ENCODE data around the gene UGT1A7.
A peak's percentile ranks its signal among the peaks of the same experiment; 100 is the strongest.
"Not testable (repeated sequence)": the region's sequence is repeated elsewhere in the genome, so short reads cannot be mapped to it uniquely, and the experiment has no call there.

Gene UGT1A7

GRCh38 chr2:233680361-233681045, 1.2 kb upstream of the UGT1A7 start:
- no peak for DNase-seq (ENCODE audit: low spot score)

GRCh38 chr2:233684640-233685039, 2.9 kb downstream of the UGT1A7 start:
- DNase-seq (ENCODE audit: low spot score), result no peak

GRCh38 chr2:233686928-233687327, 5.2 kb downstream of the UGT1A7 start:
- DNase-seq (ENCODE audit: low spot score), result no peak

- no peak for DNase-seq (ENCODE audit: low spot score)
Measured at GRCh38 chr2:233688341-233688740, 6.6 kb downstream of the UGT1A7 start.

GRCh38 chr2:233689031-233689430, 7.3 kb downstream of the UGT1A7 start:
- DNase-seq (ENCODE audit: low spot score), result no peak

GRCh38 chr2:233689501-233689900, 7.8 kb downstream of the UGT1A7 start:
- no peak for DNase-seq (ENCODE audit: low spot score)

- DNase-seq (ENCODE audit: low spot score), result no peak
Measured at GRCh38 chr2:233690444-233690843, 8.7 kb downstream of the UGT1A7 start.

- DNase-seq (ENCODE audit: low spot score), result peak; percentile 58
Measured at GRCh38 chr2:233691443-233692433, 10.0 kb downstream of the UGT1A7 start.

- peak; percentile 37 for DNase-seq (ENCODE audit: low spot score)
Measured at GRCh38 chr2:233692648-233693047, 10.9 kb downstream of the UGT1A7 start, which contains the start of gene UGT1A6. UGT1A6 (plus strand) TSS chr2:233692890; CDS start chr2:233693005, 115 bp downstream.

- DNase-seq (ENCODE audit: low spot score), result no peak
Measured at GRCh38 chr2:233693963-233694362, 12.3 kb downstream of the UGT1A7 start.

GRCh38 chr2:233698740-233699139, 17.0 kb downstream of the UGT1A7 start:
- no peak for DNase-seq (ENCODE audit: low spot score)

- no peak for DNase-seq (ENCODE audit: low spot score)
Measured at GRCh38 chr2:233699424-233700027, 17.8 kb downstream of the UGT1A7 start.

- no peak for DNase-seq (ENCODE audit: low spot score)
Measured at GRCh38 chr2:233700028-233700635, 18.4 kb downstream of the UGT1A7 start.

- not testable (repeated sequence) for DNase-seq (ENCODE audit: low spot score)
Measured at GRCh38 chr2:233700842-233701241, 19.1 kb downstream of the UGT1A7 start.

GRCh38 chr2:233702238-233702637, 20.5 kb downstream of the UGT1A7 start:
- no peak for DNase-seq (ENCODE audit: low spot score)

GRCh38 chr2:233705911-233706506, 24.3 kb downstream of the UGT1A7 start:
- DNase-seq (ENCODE audit: low spot score), result no peak

- DNase-seq (ENCODE audit: low spot score), result no peak
Measured at GRCh38 chr2:233706720-233707119, 25.0 kb downstream of the UGT1A7 start.

GRCh38 chr2:233707940-233708644, 26.4 kb downstream of the UGT1A7 start:
- no peak for DNase-seq (ENCODE audit: low spot score)

- no peak for DNase-seq (ENCODE audit: low spot score)
Measured at GRCh38 chr2:233708942-233709341, 27.2 kb downstream of the UGT1A7 start.

- DNase-seq (ENCODE audit: low spot score), result peak; percentile 59
Measured at GRCh38 chr2:233711312-233712008, 29.8 kb downstream of the UGT1A7 start.
